C4-2B (cell line): Measurements from ENCODE around the gene CALD1.

Experiments
- ZFX ChIP-seq: fragments of 450-650 bp; IDR thresholded peaks from 2 replicates; pipeline ENCODE4 v1.6.1; 2017
- TF ChIP-seq, protein P1 (sequence below): fragments of 450-650 bp; conservative IDR thresholded peaks from 2 replicates; pipeline ENCODE4 v1.5.1; 2017; ENCODE audit warnings: mild to moderate bottlenecking

DNA sequence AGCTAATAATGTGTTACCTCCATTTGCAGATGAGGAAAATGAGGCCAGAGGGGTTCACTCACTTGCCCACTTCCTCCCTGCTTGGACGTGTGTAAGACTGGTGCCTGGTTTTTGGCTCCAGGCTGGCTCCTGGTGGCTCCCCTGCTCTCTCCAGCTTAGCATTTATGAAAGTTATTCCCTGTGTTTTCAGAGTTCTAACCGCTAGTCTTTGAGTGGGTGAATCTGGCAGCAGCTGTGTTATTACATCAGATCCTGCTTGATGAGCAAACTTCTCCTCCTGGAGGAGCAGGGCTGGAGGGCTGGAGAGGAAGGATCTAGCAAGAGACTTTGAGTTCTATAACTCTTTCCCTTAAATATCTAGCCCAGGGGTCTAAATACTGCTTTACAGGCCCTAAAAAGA, 125.9 kb downstream of the CALD1 start:
- TF ChIP-seq, protein P1, sequence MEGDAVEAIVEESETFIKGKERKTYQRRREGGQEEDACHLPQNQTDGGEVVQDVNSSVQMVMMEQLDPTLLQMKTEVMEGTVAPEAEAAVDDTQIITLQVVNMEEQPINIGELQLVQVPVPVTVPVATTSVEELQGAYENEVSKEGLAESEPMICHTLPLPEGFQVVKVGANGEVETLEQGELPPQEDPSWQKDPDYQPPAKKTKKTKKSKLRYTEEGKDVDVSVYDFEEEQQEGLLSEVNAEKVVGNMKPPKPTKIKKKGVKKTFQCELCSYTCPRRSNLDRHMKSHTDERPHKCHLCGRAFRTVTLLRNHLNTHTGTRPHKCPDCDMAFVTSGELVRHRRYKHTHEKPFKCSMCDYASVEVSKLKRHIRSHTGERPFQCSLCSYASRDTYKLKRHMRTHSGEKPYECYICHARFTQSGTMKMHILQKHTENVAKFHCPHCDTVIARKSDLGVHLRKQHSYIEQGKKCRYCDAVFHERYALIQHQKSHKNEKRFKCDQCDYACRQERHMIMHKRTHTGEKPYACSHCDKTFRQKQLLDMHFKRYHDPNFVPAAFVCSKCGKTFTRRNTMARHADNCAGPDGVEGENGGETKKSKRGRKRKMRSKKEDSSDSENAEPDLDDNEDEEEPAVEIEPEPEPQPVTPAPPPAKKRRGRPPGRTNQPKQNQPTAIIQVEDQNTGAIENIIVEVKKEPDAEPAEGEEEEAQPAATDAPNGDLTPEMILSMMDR: no peak
- no peak for TF ChIP-seq ZFX
